ENCODE data around the gene HSD17B13.

GRCh38 chr4:87306056-87306455 is 16.6 kb downstream of the HSD17B13 start:
- no peak for TF ChIP-seq POLR2A (IDR thresholded peaks at IDR 0.05; ENCODE audit: low read depth)
- TF ChIP-seq CTCF (IDR thresholded peaks at IDR 0.05) = no peak
- no peak for TF ChIP-seq POLR2AphosphoS5 (IDR thresholded peaks at IDR 0.05)

Measured in esophagus muscularis mucosa (tissue), 3 donors.